Superior temporal gyrus (tissue), 1 donor: Measurements from ENCODE around the gene ZNF337.

Experiments used
- DNase-seq: peaks from one replicate; pipeline ENCODE4 v3.0.0-alpha.2; 2016; ENCODE audit errors: extremely low spot score

The ZNF337 gene

GRCh38 chr20:25629816-25630499 is 66.7 kb downstream of the ZNF337 start:
- DNase-seq, result no peak

- no peak for DNase-seq
Measured at GRCh38 chr20:25626779-25627178, 69.9 kb downstream of the ZNF337 start.

GRCh38 chr20:25624500-25624939 is 72.1 kb downstream of the ZNF337 start:
- no peak for DNase-seq
